Upper lobe of left lung (tissue), 4 donors: ENCODE results near the gene CENPX.

Experiments used
- POLR2A ChIP-seq, 4 donors: fragments of 450-650 bp; IDR thresholded peaks; one replicate each; pipeline ENCODE4 v1.5.1; 2016 to 2017; ENCODE audit warnings: antibody characterized with exemption in 4 of 4, mild to moderate bottlenecking in 2 of 4
- POLR2AphosphoS5 ChIP-seq, 2 donors: sonication (generic); formaldehyde crosslinking; IDR thresholded peaks; one replicate each; pipeline ENCODE4 v1.5.1; 2017; ENCODE audit warnings: antibody characterized with exemption in 2 of 2
- TF ChIP-seq, protein P1 (sequence below), 6 experiments: fragments of 450-650 bp in 4 of 6; fragments of 200-600 bp in 2 of 6; sonication (generic) in 2 of 6; IDR thresholded peaks; one replicate each; pipeline ENCODE4 v1.5.1; 2016 to 2019; ENCODE audit warnings: antibody characterized with exemption in 6 of 6

DNA sequence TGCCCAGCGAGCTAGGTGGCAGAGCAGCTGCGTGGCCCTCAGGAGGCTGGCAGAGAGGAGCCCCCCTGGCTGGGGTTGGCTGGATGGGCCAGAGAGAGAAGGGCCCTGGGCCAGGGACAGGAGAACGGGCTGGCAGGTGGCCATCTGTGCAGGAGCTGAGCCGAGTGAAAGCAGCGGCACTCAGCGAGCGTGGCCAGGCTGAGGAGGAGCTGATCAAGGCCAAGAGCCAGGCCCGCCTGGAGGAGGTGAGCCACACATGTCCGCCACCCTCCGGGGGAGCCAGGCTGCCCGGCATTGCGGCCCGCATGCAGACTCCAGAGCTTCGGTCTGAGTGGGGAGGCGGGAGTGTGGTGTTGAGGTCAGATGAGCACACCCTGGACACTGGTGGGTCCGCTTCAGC, 6.7 kb upstream of the CENPX start:
- TF ChIP-seq, protein P1, sequence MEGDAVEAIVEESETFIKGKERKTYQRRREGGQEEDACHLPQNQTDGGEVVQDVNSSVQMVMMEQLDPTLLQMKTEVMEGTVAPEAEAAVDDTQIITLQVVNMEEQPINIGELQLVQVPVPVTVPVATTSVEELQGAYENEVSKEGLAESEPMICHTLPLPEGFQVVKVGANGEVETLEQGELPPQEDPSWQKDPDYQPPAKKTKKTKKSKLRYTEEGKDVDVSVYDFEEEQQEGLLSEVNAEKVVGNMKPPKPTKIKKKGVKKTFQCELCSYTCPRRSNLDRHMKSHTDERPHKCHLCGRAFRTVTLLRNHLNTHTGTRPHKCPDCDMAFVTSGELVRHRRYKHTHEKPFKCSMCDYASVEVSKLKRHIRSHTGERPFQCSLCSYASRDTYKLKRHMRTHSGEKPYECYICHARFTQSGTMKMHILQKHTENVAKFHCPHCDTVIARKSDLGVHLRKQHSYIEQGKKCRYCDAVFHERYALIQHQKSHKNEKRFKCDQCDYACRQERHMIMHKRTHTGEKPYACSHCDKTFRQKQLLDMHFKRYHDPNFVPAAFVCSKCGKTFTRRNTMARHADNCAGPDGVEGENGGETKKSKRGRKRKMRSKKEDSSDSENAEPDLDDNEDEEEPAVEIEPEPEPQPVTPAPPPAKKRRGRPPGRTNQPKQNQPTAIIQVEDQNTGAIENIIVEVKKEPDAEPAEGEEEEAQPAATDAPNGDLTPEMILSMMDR (IDR thresholded peaks at IDR 0.05) = no peak
- TF ChIP-seq POLR2A (IDR thresholded peaks at IDR 0.05) (no peak), POLR2AphosphoS5 (IDR thresholded peaks at IDR 0.05) (no peak)
